ENCODE results near the gene SRRM2. TPM values are rescaled to one million over a fixed set of nuclear protein-coding genes. Genes with fewer than 3 reads are reported as not detected.

The SRRM2 gene
- total RNA-seq, 2 experiments from 2014 or later = 513 to 521 TPM

DNA sequence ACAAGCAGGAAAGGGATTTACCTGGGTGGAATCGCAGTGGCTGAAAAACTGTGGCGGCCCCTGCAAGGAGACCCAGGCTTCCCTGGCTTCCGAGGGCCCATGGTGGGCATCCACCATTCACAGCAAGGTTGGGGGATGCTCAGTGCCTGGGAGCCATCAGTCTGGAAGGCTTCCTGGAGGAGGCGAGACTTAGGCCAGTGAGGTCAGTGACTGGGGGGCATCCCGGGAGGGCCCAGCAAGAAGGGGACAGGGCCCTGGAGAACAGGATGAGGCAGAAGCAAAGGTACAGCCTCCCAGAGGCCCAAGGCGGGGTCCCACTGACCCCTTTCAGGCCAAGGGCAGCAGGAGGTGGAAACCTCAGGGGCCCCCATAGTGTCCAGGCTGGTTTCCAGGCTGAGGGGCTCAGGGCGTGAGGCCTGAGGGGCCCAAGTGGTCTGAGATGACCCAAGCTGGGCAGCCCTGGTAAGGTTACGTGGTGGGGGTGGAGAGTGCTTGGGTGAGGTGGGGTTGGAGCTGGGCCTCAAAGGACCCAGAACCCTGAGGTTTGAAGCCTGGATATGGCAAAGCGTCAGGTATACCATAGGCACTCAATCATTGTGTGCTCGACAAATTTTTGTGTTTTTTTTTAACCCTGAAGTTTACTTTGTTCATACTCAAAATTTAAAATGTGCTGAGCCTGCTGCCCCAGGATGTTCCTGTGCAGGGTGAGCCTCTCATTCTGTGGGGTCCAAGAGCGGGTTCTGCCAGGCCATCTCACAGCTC lies 15.8 kb upstream of the SRRM2 start:
- ChIA-PET CTCF (no interaction called here), POLR2A (no interaction called here)

DNA sequence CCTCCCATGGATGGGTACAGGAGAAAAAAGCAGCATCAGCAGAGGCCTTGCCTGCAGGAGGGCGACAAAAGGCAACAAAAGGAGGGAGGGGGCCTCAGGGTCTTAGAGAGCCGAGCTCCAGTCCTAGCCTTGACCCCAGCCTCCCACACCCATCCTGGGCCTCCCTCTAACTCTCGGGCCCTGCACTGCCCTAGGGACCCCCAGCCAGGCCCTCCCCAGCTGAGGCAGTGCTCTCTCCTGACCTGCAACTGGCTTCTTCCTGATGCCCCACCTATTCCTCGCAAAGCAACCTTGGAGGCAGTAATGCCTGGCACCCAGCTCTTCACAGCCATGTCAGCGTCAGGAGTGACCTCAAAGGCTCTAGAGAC lies 15.2 kb upstream of the SRRM2 start:
- ChIA-PET CTCF (no interaction called here), POLR2A (no interaction called here)

GRCh38 chr16:2737895-2738418 lies 14.5 kb upstream of the SRRM2 start:
- ChIA-PET CTCF (no interaction called here), POLR2A (no interaction called here)

DNA sequence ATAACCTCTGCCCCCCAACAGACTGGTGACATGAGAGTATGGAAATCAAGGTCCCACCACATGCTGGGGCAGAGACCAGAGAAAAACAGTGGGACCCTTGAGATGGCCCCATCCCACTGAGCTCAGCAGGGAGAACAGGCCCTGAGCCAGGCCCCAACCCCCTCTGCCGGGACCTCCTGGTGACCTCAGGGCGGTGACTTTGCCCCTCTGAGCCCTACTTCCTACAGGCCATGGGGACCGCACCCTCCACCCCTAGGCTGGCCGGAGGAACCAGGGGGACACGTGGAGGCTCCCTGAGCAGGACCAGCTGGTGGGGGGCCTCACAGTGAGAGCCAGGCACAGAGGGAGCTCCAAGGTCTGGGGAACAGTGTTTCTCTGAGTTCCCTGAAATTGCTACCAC lies 13.8 kb upstream of the SRRM2 start:
- POLR2A ChIA-PET = no interaction called here
- CTCF ChIA-PET = no interaction called here

DNA sequence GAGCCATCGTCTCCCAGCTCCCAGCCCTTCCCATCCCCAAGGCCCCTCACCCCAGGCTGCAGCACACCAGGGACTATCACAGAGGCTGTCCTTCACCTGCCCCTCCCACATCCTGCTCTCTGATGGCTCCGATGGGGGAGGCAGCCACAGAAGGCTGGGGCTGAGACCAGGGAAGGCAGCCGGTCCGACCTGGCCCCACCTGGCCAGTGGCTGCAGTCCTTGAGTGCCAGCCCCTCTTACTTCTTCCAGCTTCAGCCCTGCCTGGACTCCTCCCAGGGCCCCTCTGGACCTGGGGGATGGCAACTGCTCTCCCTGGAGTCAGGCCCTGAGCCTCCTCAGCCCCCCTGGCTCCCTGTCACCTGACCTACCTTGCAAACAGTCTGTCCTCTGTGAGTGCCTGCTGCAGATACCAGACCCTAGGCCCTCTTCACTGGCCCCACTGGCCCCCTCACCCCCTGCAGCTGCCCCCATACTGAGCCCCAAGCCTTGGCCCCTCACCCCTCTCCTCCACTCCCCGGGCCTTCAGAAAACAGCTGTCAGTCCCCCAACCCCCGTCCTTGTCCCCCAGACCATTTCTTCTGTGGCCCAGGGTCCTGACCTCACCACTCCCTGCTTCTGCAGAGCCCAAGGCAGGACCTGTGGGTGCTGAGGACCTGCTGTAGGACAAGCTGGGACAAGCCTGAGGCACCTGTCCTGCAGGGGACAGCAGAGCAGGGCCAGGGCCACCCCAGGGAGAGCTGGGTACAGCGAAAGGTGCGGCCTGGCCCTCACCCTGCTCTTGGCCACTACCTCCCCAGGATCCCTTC lies 12.6 kb upstream of the SRRM2 start:
- ChIA-PET CTCF (no interaction called here), POLR2A (no interaction called here)

GRCh38 chr16:2740476-2740875 lies 12.0 kb upstream of the SRRM2 start:
- POLR2A ChIA-PET = no interaction called here
- CTCF ChIA-PET = interaction anchor here (0.6 to 1.0 kb wide), 2 partner anchors 33 to 353 kb away, joined by 3 read pairs; no protein-coding TSS in a partner anchor

- ChIA-PET CTCF (interaction anchor here (1.0 kb wide), 1 partner anchor 34 kb away, joined by 3 read pairs; no protein-coding TSS in a partner anchor), POLR2A (no interaction called here)
Observed at GRCh38 chr16:2741168-2741567, 11.3 kb upstream of the SRRM2 start.

- ChIA-PET POLR2A (interaction anchor here (0.6 kb wide), 1 partner anchor 39 kb away, joined by 4 read pairs; no protein-coding TSS in a partner anchor), CTCF (interaction anchor here (0.6 kb wide), 1 partner anchor 300 kb away, joined by 3 read pairs; no protein-coding TSS in a partner anchor)
Observed at GRCh38 chr16:2742323-2743006, 10.0 kb upstream of the SRRM2 start.

GRCh38 chr16:2743007-2743810 lies 9.2 kb upstream of the SRRM2 start:
- ChIA-PET POLR2A (no interaction called here), CTCF (no interaction called here)

GRCh38 chr16:2744711-2745110 lies 7.7 kb upstream of the SRRM2 start:
- POLR2A ChIA-PET = no interaction called here

DNA sequence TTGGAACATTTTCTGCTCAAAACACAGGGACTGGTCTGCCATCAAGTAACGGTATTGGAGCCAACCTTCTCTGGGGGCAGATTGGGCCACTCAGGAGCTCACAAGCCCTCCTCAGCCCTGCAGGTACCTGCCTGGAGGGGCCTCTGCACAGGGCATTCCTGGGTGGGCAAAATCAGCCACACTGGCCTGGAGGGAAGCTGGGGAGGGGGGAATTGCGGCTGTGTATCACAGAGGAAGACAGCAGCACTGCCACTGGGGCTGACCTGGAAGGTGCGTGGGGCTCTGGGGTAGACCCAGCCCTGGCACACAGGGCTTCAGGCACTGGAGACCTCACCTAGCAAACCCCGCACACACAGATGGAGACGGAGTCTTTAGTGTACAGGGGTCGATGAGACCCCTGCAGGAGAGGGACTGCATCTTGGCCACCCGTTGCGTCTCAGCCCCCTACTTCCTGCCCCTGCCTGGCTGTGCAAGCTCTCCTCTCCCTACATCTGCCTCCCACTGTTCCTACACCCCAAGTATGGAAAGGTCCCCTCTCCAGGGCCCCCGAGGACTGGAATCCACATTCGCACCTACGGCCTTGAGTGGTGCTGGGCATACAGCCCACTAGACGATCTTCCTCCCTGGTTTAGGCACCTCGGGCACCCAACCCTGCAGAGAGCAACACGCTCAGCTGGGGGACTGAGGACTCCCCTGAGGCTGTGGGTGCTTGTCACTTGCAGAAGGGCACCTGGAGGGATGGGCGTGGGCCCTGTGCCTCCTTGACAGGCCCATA lies 7.1 kb upstream of the SRRM2 start:
- POLR2A ChIA-PET = no interaction called here
- CTCF ChIA-PET = no interaction called here

More at GRCh38 chr16:2744711-2745110, 7.7 kb upstream of the SRRM2 start:
- CTCF ChIA-PET = no interaction called here

- POLR2A ChIA-PET = no interaction called here
- CTCF ChIA-PET = interaction anchor here (0.7 kb wide), 1 partner anchor 677 kb away, joined by 5 read pairs; no protein-coding TSS in a partner anchor
Observed at GRCh38 chr16:2745961-2746360, 6.5 kb upstream of the SRRM2 start.

GRCh38 chr16:2748757-2749455 lies 3.5 kb upstream of the SRRM2 start:
- POLR2A ChIA-PET = no interaction called here
- CTCF ChIA-PET = no interaction called here

GRCh38 chr16:2749476-2749875 lies 3.0 kb upstream of the SRRM2 start:
- POLR2A ChIA-PET = no interaction called here
- CTCF ChIA-PET = no interaction called here

DNA sequence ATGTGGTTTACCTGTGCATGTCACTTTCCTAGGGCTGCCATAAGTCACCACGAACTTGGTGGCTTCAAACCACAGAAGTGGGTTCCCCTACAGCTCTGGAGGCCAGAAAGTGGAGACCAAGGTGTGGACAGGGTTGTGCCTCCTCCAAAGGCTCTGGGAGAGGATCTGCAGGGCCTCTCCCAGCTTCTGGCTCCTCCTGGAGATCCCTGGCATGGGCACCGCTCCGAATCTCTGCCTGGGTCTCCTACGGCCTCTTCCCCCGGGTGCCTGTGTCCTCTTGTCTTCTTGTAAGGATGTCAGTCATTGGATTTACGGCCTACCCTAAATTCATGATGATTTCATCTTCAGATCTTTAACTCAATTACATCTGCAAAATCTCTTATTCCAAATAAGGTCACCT lies 2.5 kb upstream of the SRRM2 start:
- CTCF ChIA-PET = no interaction called here
- POLR2A ChIA-PET = no interaction called here

DNA sequence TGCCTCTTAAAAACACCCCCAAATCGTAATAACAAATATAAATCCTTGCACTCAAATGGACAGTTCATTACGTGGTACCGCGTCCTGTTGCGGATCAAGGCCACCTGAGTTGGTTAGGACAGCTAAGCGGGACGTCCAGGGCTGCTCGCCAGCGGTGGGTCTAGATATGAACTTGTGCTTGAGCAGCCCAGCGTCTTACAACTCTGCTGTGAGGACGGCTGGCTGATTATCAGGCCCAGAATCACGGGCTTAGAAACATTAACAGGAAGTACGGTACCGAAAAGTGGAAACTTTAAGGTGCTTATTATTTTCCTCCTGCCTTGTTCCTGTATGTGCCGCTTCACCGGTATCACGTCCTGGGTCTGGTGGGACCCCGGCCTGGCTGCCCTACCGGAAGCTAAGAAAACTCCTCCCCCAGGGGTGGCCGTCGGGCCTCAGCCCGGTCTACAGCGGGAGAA lies 832 bp upstream of the SRRM2 start:
- POLR2A ChIA-PET = interaction anchor here (0.6 to 1.2 kb wide), 3 partner anchors 25 to 767 kb away, joined by 3 to 6 read pairs (median 3); no protein-coding TSS in a partner anchor
- CTCF ChIA-PET = interaction anchor here (0.7 to 1.5 kb wide), 2 partner anchors 24 to 116 kb away, joined by 3 to 4 read pairs; no protein-coding TSS in a partner anchor

- CTCF ChIA-PET = interaction anchor here (0.6 to 1.5 kb wide), 3 partner anchors 10 to 1337 kb away, joined by 4 read pairs; no protein-coding TSS in a partner anchor
- POLR2A ChIA-PET = interaction anchor here (0.6 to 2.1 kb wide), 6 partner anchors 9 to 71 kb away, joined by 3 to 10 read pairs (median 4); partner anchors contain the start of genes ELOB and KCTD5
Observed at GRCh38 chr16:2752850-2753732, 653 bp downstream of the SRRM2 start.

Measured in activated CD8-positive, alpha-beta memory T cell treated with anti-CD3 and anti-CD28 coated beads for 36 hours (primary cell).